ENCODE data around the gene ESAM.
A peak's percentile ranks its signal among the peaks of the same experiment; 100 is the strongest.

The ESAM gene

DNA sequence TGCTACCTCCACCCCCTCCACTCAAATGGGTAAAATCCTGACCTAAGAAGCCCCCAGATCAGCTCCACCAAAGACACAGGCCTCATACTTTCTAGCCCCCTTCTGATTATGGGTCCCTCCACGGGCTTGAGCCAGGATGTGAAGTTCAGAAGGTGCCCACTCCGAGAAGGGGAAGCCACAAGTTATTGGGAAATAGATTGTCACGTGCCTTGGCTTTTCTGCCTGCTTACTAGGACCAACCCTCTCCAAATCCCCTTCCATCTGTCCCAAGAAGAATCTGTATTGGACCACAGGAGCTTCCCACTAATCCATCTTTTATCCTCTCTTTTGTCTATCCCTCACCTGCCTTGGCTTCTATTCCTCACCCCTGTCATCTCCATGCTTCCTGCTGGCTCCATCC, 25.4 kb downstream of the ESAM start:
- DNase-seq (ENCODE audit: low spot score) (no peak), FAIRE-seq (no peak)

GRCh38 chr11:124732230-124732629, 29.9 kb downstream of the ESAM start:
- no peak for DNase-seq (ENCODE audit: low spot score)

DNA sequence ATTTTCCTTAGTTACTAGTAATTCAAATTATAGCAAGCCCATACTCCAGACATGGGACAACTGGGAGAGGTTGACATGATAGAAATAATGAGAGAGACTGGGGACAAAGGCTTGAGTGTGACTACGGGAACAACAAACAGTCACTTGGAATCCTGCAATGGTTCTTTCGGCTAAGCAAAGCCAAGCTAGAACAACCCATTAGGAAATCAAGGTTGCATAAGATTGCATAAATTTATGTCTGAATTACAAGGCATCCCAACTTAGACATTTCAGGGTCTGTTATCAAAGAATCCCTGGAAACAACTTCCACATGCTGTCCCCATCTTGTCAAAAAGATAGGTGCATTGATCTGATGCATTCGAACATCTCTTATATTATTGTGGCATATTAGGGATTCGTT, 32.5 kb downstream of the ESAM start:
- DNase-seq (ENCODE audit: low spot score) (no peak), FAIRE-seq (no peak)

More at GRCh38 chr11:124732230-124732629, 29.9 kb downstream of the ESAM start:
- FAIRE-seq = no peak

DNA sequence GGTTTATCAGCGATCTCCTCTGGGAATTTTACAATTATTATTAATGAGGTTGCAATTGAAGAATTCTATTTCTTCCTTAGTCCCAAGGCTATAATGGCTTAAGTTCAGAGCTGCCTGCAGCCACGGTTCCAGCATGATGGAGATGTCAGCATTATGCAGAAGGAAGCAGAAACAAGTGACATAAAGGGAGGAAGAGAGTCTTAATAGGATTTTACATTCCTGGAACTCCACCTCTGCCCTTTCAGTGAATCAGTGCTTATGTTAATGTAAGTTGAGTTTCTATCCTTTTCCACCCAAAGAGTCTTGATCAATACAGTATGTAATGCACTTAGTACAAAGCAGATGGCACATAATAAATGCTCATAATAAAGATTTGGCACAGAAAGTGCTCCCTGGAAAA, 34.0 kb downstream of the ESAM start:
- no peak for FAIRE-seq
- DNase-seq (ENCODE audit: low spot score) = no peak

DNA sequence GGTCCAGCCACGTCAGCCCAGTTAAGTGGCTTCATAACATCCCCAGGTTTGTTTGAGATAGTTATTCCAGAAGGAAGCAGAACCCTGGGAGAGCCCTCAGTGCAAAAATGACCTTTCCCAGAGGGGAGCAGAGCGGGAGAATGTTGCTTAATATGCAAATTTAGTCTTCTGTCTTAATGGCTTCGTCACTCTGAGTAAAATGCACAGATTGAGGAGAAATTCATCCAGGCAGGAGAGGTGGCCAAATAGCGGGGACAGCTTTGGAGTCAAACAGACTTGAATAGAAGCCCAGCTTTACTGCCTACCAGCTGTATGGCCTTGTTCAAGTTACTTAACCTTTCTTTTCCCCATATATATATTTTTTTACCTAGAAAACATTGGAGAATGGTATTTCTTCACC, 34.6 kb downstream of the ESAM start:
- FAIRE-seq (no peak), DNase-seq (ENCODE audit: low spot score) (no peak)

- DNase-seq (ENCODE audit: low spot score) = peak; percentile 13
- no peak for FAIRE-seq
Observed at GRCh38 chr11:124725719-124726105, 36.4 kb downstream of the ESAM start.

DNA sequence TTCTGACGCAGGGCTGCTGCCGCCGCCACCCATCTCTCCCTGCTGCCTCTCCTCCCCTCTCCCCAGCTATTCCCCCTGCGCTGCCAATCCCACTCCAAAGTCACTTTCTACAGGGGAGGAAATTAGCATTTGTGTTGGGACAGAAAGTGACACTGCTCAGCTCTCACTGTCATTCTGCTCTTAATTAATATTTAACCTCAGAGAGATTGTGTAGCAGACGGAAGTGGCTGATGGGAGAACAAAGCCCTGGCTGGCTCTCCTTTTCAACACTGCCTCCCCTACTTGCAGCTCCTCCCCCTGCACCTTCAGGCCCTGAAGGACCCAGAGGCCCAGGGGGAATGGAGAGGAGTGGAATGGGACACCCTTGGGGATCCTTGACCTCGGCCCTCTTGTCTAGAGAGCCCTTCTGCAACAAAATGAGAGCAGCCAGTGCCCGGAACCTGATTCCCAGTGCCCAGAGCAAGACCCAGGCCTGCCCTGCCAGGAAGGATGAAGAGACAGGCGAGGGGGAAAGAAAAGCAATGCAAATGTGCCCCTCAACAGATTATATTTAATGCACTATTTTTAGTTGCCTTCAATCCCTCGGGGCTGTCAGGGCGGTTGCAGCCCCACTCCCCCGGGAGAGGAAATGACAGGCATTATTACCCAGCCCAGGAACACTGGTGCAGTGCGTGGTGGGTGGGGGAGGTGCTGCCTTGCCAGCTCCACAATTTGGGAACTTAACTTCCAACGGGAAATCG, 36.9 kb downstream of the ESAM start:
- FAIRE-seq = no peak
- peak; percentile 32 for DNase-seq (ENCODE audit: low spot score)

GRCh38 chr11:124722176-124722575, 39.9 kb downstream of the ESAM start:
- FAIRE-seq = no peak
- DNase-seq (ENCODE audit: low spot score) = no peak

- DNase-seq (ENCODE audit: low spot score) (no peak), FAIRE-seq (no peak)
Observed at GRCh38 chr11:124719534-124719933, 42.6 kb downstream of the ESAM start.

DNA sequence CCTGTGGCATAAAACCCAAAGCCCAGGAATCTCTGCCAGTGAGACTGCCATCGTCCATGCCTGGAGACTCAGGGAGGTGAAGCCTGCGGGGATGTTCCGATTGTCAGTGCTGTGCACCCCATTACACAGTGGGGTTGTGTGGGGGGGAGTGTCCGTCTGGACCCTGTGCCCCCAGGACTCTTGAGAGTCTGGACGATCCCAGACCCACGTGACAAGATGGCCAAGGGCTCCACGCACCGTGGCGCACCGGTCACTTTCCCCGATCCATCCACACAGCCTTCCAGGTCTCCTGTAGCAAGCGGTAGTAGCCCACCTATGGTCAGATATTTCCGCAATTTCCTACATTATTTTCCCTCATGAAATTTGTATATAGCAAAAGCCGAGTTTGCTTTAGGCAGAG, 43.3 kb downstream of the ESAM start:
- FAIRE-seq (no peak), DNase-seq (ENCODE audit: low spot score) (no peak)

DNA sequence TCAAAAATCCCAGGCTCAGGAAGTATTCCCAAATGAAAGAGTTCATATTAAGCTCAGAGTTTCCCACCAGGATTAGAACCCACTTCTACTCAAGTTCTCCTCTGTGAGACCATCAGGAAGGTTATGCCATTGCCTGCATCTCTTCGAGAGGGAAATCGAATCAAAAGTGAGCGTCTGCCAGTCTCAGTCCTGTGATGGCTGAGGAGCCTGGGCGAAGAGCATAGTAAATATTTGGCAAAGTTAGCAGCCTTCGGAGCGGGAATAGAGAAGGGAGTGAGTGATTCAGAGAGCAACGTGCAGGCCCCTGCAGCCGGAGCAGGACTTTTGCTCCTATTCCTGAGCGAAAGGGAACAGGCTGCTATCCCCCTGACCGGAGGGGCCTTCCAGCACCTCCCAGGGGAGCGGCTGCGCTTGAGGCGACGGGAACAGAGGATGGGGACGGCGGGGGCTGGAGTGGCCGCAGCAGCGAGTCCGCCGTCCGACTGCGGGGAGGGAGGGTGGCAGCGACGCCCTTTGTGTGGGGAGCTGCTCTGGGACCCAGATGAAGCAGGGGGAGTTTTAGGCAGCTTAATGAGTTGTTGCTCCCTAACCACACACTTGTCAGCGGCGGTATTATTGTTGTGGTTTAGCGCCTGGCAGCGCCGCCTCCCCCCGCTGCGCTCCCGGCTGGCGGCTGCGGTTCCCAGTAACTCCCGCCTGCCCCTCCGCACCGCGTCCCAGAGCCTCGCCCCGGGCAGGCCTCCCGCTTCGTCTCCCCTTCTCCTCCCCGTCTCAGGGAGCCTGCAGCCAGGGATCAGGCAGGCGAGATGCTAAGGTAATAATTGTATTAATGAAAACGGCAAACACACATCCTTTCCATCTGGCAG, 44.1 kb downstream of the ESAM start:
- DNase-seq (ENCODE audit: low spot score) = no peak
- FAIRE-seq = no peak

- no peak for DNase-seq (ENCODE audit: low spot score)
- no peak for FAIRE-seq
Observed at GRCh38 chr11:124717421-124717785, 44.7 kb downstream of the ESAM start.

- DNase-seq (ENCODE audit: low spot score) (no peak), FAIRE-seq (no peak)
Observed at GRCh38 chr11:124716591-124716990, 45.5 kb downstream of the ESAM start.

GRCh38 chr11:124712392-124712791, 49.7 kb downstream of the ESAM start:
- no peak for FAIRE-seq
- no peak for DNase-seq (ENCODE audit: low spot score)

GRCh38 chr11:124707829-124708228, 54.3 kb downstream of the ESAM start:
- DNase-seq (ENCODE audit: low spot score) = no peak
- FAIRE-seq = no peak
